ENCODE measurements around the gene UCHL1. TPM values are rescaled to one million over a fixed set of nuclear protein-coding genes. Genes with fewer than 3 reads are reported as not detected.

The UCHL1 gene
- total and polyA plus RNA-seq, 10 of the 15 experiments (the other 5 are each of a cell fraction or from before 2014, with no cell fraction given), result 0.29 to 178 (median 125) TPM

- no peaks in the 10 kb centered on the region for H4K20me1 ChIP-seq (ENCODE audit: control insufficient read depth, insufficient read depth)
- FAIRE-seq (no peak), ATAC-seq (no peak), DNase-seq (ENCODE audit: low read depth, low spot score) (no peak)
- H2AFZ ChIP-seq (ENCODE audit: control insufficient read depth, low read depth, low read length), result no peak overlapping the region
- SMC1A ChIA-PET (ENCODE audit: uncharacterized antibody, unreplicated experiment), result interaction anchor here (1.2 kb wide), 1 partner anchor 258 kb away, joined by 4 read pairs; no protein-coding TSS in a partner anchor
- H3K9me3 ChIP-seq (replicated peaks; ENCODE audit: control insufficient read depth, insufficient read depth, low read length), result no peaks in the 10 kb centered on the region; the same call in 2 of the 3 replicates
- 1% methylated on average over 3 of the region's 3 CpGs for WGBS (ENCODE audit: insufficient coverage, insufficient replicate concordance, low lambda C conversion rate, missing lambda C conversion rate)
- no peak overlapping the region for H3K4me3 ChIP-seq
- POLR2A ChIA-PET, result no interaction called here
- no peak for TF ChIP-seq NFIC (IDR thresholded peaks at IDR 0.05; ENCODE audit: low read depth, low read length)
- H3K36me3 ChIP-seq (ENCODE audit: control insufficient read depth in 2 of 2, insufficient read depth in 2 of 2, low read length in 1 of 2), result no peaks in the 10 kb centered on the region
- no TSS peak for BruUV-seq (replicated peaks)
- no peak overlapping the region for H3K4me2 ChIP-seq (ENCODE audit: control insufficient read depth, insufficient read depth)
- no peaks in the 10 kb centered on the region for H3K27me3 ChIP-seq (replicated peaks in 1 of 2; ENCODE audit: control insufficient read depth in 2 of 2, insufficient read depth in 2 of 2, low read length in 1 of 2)
- H3K79me2 ChIP-seq (ENCODE audit: control insufficient read depth, insufficient read depth, low read length), result no peaks in the 10 kb centered on the region
- RAD21 ChIA-PET (ENCODE audit: unreplicated experiment), result interaction anchor here (1.6 kb wide), 1 partner anchor 257 kb away, joined by 4 read pairs; no protein-coding TSS in a partner anchor
- no peak overlapping the region for H3K27ac ChIP-seq (ENCODE audit: control insufficient read depth, insufficient read depth)
- CTCF ChIA-PET, result interaction anchor here (2.3 kb wide), 1 partner anchor 257 kb away, joined by 15 read pairs; no protein-coding TSS in a partner anchor
- no peaks in the 10 kb centered on the region for H3K4me1 ChIP-seq (ENCODE audit: control insufficient read depth, insufficient read depth, low read length)
- intact Hi-C loops (cut with micrococcal nuclease; ENCODE audit: unreplicated experiment) (no loop called here), in situ Hi-C loops (cut with MboI) (no loop called here)
- no peak overlapping the region for H3K9ac ChIP-seq (ENCODE audit: control insufficient read depth, insufficient read depth, low read length)
Measured at GRCh38 chr4:41232856-41233255, 23.9 kb upstream of the UCHL1 start.

- no peak for FAIRE-seq
- DNase-seq (ENCODE audit: low read depth, low spot score), result no peak
- Histone ChIP-seq H3K9me3 (replicated peaks; ENCODE audit: control insufficient read depth, insufficient read depth, low read length) (no peaks in the 10 kb centered on the region; the same call in 2 of the 3 replicates), H3K4me1 (ENCODE audit: control insufficient read depth, insufficient read depth, low read length) (no peaks in the 10 kb centered on the region), H3K9ac (ENCODE audit: control insufficient read depth, insufficient read depth, low read length) (no peak overlapping the region), H3K36me3 (ENCODE audit: control insufficient read depth in 2 of 2, insufficient read depth in 2 of 2, low read length in 1 of 2) (no peaks in the 10 kb centered on the region), H3K79me2 (ENCODE audit: control insufficient read depth, insufficient read depth, low read length) (no peaks in the 10 kb centered on the region), H3K27me3 (replicated peaks in 1 of 2; ENCODE audit: control insufficient read depth in 2 of 2, insufficient read depth in 2 of 2, low read length in 1 of 2) (no peaks in the 10 kb centered on the region), H3K4me3 (no peak overlapping the region), H3K4me2 (ENCODE audit: control insufficient read depth, insufficient read depth) (no peak overlapping the region), H3K27ac (ENCODE audit: control insufficient read depth, insufficient read depth) (no peak overlapping the region), H2AFZ (ENCODE audit: control insufficient read depth, low read depth, low read length) (no peak overlapping the region), H4K20me1 (ENCODE audit: control insufficient read depth, insufficient read depth) (no peaks in the 10 kb centered on the region)
- ATAC-seq, result no peak
- POLR2A ChIA-PET, result no interaction called here
- intact Hi-C loops (cut with micrococcal nuclease; ENCODE audit: unreplicated experiment), result no loop called here
- CTCF ChIA-PET, result no interaction called here
- SMC1A ChIA-PET (ENCODE audit: uncharacterized antibody, unreplicated experiment), result no interaction called here
- no TSS peak for BruUV-seq (replicated peaks)
- in situ Hi-C loops (cut with MboI), result no loop called here
- WGBS (ENCODE audit: insufficient coverage, insufficient replicate concordance, low lambda C conversion rate, missing lambda C conversion rate), result 55% methylated on average over 1 of the region's 1 CpG
- RAD21 ChIA-PET (ENCODE audit: unreplicated experiment), result no interaction called here
- no peak for TF ChIP-seq TCF7 (IDR thresholded peaks at IDR 0.05; ENCODE audit: borderline replicate concordance)
- no peak for TF ChIP-seq FOS (IDR thresholded peaks at IDR 0.05; ENCODE audit: borderline replicate concordance, extremely low read depth, insufficient read length)
- no peak for TF ChIP-seq E4F1 (IDR thresholded peaks at IDR 0.05; ENCODE audit: borderline replicate concordance, partially characterized antibody)
- TF ChIP-seq ASH2L (IDR thresholded peaks at IDR 0.05; ENCODE audit: borderline replicate concordance, low read depth), result no peak
- no peak for TF ChIP-seq ZBTB11 (CRISPR knock-in tag; IDR thresholded peaks at IDR 0.05)
- TF ChIP-seq CREB1 (IDR thresholded peaks at IDR 0.05; ENCODE audit: low read depth), result no peak
- TF ChIP-seq SIN3A (IDR thresholded peaks at IDR 0.05; ENCODE audit: low read depth, low read length), result no peak
- no peak for TF ChIP-seq RAD21 (IDR thresholded peaks at IDR 0.05; ENCODE audit: insufficient read depth, low read depth, low read length)
- no peak for TF ChIP-seq BRCA1 (IDR thresholded peaks at IDR 0.05; ENCODE audit: low read depth, low read length)
- no peak for TF ChIP-seq SMC3 (IDR thresholded peaks at IDR 0.05; ENCODE audit: borderline replicate concordance, low read length)
- no peak for TF ChIP-seq LARP7 (IDR thresholded peaks at IDR 0.05)
- TF ChIP-seq SPI1 (IDR thresholded peaks at IDR 0.05; ENCODE audit: borderline replicate concordance, insufficient read depth, low read depth, low read length), result no peak
Measured at GRCh38 chr4:41236032-41236431, 20.7 kb upstream of the UCHL1 start.

Measured in GM12878 (cell line).